CD1c-positive myeloid dendritic cell (primary cell): Measurements from ENCODE around the gene CNIH2.
"Not testable (repeated sequence)": the region's sequence is repeated elsewhere in the genome, so short reads cannot be mapped to it uniquely, and the experiment has no call there.

ENCODE experiments used
- DNase-seq: peaks from one replicate; pipeline ENCODE4 v3.0.0-alpha.2; 2016; ENCODE audit errors: extremely low spot score

The CNIH2 gene

GRCh38 chr11:66276619-66277018 lies 1.4 kb upstream of the CNIH2 start:
- not testable (repeated sequence) for DNase-seq

GRCh38 chr11:66277064-66277463 lies 911 bp upstream of the CNIH2 start:
- not testable (repeated sequence) for DNase-seq

- no peak for DNase-seq
These were observed 552 bp downstream of the CNIH2 start for GRCh38 chr11:66278363-66279091.

- no peak for DNase-seq
These were observed 1.2 kb downstream of the CNIH2 start for GRCh38 chr11:66279092-66279734.

GRCh38 chr11:66280428-66280827 lies 2.5 kb downstream of the CNIH2 start:
- DNase-seq = no peak

- no peak for DNase-seq
These were observed 3.0 kb downstream of the CNIH2 start for GRCh38 chr11:66281001-66281400.

GRCh38 chr11:66281776-66282467 lies 3.9 kb downstream of the CNIH2 start:
- no peak for DNase-seq

GRCh38 chr11:66282468-66283455 lies 4.8 kb downstream of the CNIH2 start:
- peak; percentile 99 for DNase-seq

- DNase-seq = no peak
These were observed 5.6 kb downstream of the CNIH2 start for GRCh38 chr11:66283461-66284105.

GRCh38 chr11:66284526-66285078 lies 6.6 kb downstream of the CNIH2 start:
- no peak for DNase-seq

- DNase-seq = no peak
These were observed 7.4 kb downstream of the CNIH2 start for GRCh38 chr11:66285250-66285947.

- DNase-seq = no peak
These were observed 8.7 kb downstream of the CNIH2 start for GRCh38 chr11:66286699-66287098.

GRCh38 chr11:66287211-66287888 lies 9.4 kb downstream of the CNIH2 start:
- DNase-seq = peak; percentile 40

- DNase-seq = no peak
These were observed 10.1 kb downstream of the CNIH2 start for GRCh38 chr11:66287889-66288670.

GRCh38 chr11:66288671-66289547 lies 10.9 kb downstream of the CNIH2 start, which contains the start of gene YIF1A:
Gene YIF1A, minus strand, starts transcription at chr11:66289143. Its CDS starts 158 bp downstream, at chr11:66288985.
- peak; percentile 99 for DNase-seq

GRCh38 chr11:66289548-66290329 lies 11.8 kb downstream of the CNIH2 start:
- DNase-seq = peak; percentile 81

GRCh38 chr11:66290330-66290621 lies 12.3 kb downstream of the CNIH2 start:
- no peak for DNase-seq
